KBM-7 (cell line): ENCODE measurements around the gene GALNT18.
A peak's percentile ranks its signal among the peaks of the same experiment; 100 is the strongest.

ENCODE experiments used
- DNase-seq: peaks from one replicate; pipeline ENCODE4 v3.0.0-alpha.2; 2015
- in situ Hi-C: fragments of 300-500 bp; cut with MboI; formaldehyde crosslinking; loops from 2 replicates; pipeline ENCODE4 v1.14.3; 2020; ENCODE audit warnings: low sequenced_read_pairs, low pct_unique_long_range_greater_than_20kb, mixed read lengths

GALNT18 gene

GRCh38 chr11:11408436-11409221 is 213.2 kb downstream of the GALNT18 start:
- in situ Hi-C loops = no loop called here
- DNase-seq = no peak

DNA sequence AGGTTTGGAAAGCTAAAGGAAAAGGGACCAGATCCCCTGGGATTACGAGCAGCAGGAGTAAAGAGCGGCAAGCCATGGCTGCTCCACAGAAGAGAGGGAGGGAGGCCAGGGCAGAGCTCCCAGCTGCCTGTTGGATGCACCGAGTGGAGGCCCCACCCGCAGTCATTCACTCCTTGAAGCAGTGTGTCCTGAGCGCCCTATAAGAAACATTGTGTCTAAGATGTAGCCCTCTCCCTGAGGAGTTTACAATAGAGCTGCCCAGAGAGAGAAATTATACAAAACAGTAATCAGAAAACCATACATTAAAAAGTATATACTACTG is 214.1 kb downstream of the GALNT18 start:
- DNase-seq = no peak
- in situ Hi-C loops = no loop called here

GRCh38 chr11:11407065-11407762 is 214.6 kb downstream of the GALNT18 start:
- peak; percentile 19 for DNase-seq
- in situ Hi-C loops = no loop called here

DNA sequence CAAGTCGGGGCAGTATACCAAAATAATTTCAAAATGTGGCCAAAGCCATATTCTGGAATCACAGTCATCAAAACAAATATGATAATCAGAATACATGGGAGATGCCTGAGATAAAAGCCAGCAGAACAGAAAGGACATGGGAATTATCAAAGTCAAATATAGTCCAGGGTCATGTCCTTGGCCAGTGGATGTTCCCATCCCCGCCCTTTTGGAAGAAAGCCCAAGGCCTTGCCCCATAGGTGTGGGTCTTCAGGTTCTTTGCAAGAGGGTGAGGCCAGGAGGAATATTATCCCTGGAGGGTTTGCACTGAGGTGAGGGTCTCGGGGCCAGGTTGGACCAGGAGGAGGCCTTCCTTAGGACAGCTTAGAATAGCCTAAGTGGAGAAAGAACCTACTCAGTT is 215.2 kb downstream of the GALNT18 start:
- in situ Hi-C loops = no loop called here

DNA sequence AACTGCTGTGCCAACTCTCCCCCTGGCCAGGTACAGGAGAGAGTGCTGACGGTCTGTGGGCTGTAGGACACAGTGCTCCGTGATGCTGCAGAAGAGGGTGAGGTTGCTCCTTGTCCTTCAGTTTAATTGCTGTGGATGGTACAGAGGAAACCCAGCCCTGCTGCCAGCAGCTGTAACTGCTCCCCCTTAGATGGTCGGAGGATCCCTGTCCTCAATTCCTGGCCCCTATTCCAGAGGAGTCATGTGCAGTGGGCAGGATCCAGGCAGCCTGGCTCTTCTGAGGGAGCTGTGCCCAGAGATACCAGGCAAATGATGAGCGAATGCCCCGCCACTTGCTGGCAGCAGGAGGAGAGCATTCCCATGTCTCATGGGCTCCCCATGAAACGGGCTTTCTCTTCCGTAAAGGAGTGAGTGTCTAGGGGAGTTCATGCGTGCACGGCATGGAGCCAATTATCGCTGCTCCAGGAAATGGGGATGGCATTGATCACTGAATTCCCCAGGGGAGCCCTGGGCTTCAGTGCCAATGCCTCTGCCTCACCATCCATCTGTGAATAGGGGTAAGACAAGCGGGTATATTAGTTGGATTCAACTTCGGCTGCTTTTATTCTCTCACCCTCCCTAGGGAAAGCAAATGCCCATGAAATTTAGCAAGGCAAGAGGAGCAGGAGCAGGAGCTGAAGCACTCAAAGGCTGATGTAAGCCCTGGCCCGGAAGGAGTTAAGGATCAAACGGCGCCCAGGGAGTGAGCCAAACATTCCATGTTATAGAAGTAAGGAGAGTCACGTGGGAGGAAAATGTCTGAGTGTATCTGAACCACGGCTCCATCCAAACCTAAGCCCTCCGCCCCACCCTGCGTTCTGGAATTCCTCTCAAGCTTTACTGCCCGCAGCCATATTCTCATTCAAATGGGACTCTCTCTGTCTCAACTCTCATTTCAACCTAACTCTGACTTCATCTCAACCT is 217.8 kb downstream of the GALNT18 start:
- DNase-seq = no peak
- in situ Hi-C loops = no loop called here

More for the DNA sequence above, 215.2 kb downstream of the GALNT18 start:
- no peak for DNase-seq

GRCh38 chr11:11401960-11402535 is 219.8 kb downstream of the GALNT18 start:
- no peak for DNase-seq
- in situ Hi-C loops = no loop called here

- peak; percentile 21 for DNase-seq
- in situ Hi-C loops = no loop called here
These were observed 221.1 kb downstream of the GALNT18 start for GRCh38 chr11:11400635-11401232.

- no peak for DNase-seq
- in situ Hi-C loops = no loop called here
These were observed 221.7 kb downstream of the GALNT18 start for GRCh38 chr11:11400121-11400520.

GRCh38 chr11:11397781-11398180 is 224.0 kb downstream of the GALNT18 start:
- DNase-seq = no peak
- in situ Hi-C loops = no loop called here

- in situ Hi-C loops = no loop called here
- no peak for DNase-seq
These were observed 224.8 kb downstream of the GALNT18 start for GRCh38 chr11:11397036-11397415.

GRCh38 chr11:11396301-11397035 is 225.3 kb downstream of the GALNT18 start:
- in situ Hi-C loops = no loop called here

GRCh38 chr11:11395126-11395525 is 226.7 kb downstream of the GALNT18 start:
- in situ Hi-C loops = no loop called here

More at GRCh38 chr11:11396301-11397035, 225.3 kb downstream of the GALNT18 start:
- DNase-seq = no peak

DNA sequence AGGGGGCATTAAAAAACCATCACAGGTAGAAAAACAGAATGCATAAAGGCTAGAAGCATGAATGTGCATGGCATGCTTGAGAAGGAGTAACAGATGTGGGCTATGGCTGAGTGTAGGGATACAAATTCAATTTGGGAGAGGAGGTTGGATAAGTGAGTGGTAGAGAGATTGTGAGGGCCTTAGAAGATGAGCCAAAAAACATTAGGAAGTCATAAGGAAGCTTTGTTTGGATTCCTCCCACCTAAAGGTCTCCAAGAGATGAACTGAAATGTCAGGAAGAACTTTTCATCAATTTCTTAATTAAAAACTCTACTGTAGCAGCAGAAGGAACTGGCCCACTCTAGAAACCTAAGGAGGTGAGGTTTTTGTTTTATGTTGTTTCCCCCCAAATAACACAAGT is 227.6 kb downstream of the GALNT18 start:
- DNase-seq = no peak
- in situ Hi-C loops = no loop called here

More at GRCh38 chr11:11395126-11395525, 226.7 kb downstream of the GALNT18 start:
- DNase-seq = no peak

DNA sequence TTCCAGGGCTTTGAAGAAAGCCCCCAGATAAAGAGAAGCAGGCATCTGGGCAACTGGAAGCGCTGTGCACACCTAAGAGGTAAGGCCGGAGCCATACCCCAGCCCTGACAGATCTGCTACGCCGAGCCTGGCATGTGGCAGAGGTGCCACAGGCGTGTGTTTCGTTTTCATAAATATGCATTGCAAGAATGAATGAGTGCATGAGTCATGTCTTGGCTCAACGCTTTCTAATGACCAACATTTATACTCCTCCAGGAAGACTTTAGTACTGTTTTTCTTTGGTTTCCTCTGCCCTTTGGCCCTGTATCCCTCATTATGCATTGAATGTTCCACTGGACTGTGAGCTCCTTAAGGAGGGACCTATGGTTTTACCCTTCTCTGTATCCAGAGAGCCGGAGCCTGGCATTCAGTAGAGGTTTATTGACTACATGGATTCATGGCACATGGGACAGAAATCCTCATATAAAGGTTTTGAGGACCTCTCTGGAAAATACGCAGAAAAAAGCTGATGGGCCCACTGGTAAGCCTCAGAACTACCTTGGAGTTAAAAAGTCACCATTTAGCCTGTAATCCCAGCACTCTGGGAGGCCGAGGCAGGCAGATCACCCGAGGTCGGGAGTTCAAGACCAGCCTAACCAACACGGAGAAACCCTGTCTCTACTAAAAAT is 229.9 kb downstream of the GALNT18 start:
- in situ Hi-C loops = no loop called here
- no peak for DNase-seq

DNA sequence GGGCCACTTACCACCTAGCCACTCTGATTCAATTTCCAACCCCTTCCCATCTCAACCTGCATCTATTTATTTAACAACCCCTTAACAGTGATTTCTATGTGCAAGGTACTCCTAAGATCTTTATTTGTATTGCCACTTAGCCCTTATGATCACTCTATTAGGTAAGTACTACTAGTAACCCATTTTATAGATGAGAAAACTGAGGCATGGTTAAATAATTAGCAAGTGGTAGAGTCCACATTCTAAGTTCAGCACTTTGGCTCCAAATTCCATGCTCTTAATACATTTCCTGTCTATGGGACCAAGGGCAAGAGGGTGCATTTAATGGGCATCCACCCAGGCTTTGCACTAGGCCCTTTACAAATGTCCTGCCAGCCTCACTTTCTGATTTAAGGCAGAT is 230.6 kb downstream of the GALNT18 start:
- no peak for DNase-seq
- in situ Hi-C loops = no loop called here

DNA sequence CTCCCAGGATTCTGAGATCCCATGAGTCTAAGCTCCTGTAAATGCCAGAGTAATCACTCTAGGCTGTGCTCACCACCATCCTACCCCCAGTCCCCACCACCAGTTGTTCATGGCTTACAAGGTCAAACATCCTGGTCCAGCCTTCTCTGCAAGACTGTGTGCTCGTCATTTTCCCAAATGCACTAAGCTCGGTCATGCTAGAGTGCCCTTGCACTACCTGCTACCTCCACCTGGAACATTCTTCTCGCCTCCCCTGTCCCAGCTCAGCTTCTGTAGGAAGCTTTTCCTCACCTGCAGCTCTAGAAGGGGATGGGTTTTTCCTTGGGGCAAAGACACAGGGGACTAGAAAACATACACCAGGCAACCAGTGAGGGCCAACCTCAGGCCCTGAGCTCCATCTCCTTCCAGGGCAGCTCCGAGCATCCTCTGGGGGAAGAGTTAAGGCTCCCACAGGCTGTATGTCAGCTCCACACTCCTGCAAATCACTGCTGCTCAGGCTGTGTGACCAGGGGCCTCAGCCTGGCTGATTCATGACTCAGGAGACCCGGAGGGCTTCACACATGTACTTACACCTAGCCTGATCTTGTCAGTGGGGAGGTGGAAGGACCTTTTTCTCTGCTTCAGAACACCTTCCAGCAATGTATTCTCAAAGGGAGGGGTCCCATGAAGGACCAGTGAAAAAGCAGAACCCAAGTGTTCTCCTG is 231.6 kb downstream of the GALNT18 start:
- in situ Hi-C loops = no loop called here
- DNase-seq = no peak

DNA sequence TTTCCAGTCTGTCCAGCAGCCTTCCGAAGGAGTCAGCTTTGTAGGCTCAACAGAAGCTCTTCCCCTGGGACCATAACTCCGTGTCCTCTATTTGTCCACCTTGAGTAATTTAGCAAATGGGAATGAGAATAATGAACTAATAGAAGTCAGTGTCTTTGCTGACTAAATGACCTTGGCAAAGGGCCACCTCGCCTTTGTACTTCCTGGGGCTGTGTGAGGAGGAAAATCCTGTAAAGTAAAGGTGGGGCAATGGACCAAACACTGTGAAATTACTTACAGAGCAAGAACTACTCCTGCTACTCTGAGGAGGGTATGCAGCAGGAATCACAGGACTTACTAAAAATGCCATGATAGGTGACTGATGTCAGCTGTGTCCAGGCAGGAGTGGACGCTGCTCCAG is 232.6 kb downstream of the GALNT18 start:
- DNase-seq = no peak
- in situ Hi-C loops = no loop called here
